OCI-LY7 (cell line): ENCODE measurements around the gene PRKN. TPM values are rescaled to one million over a fixed set of nuclear protein-coding genes. Genes with fewer than 3 reads are reported as not detected.

ENCODE experiments used
- BruUV-seq: library from RNA; stranded (reverse); fragments of 400-500 nt; replicated peaks from 2 replicates; lab custom pipeline; 2021; lab: Mats Ljungman, UMichigan
- CTCF ChIA-PET: fragments of 300-600 bp; sonication (Branson Sonifier 250); formaldehyde crosslinking; loops from one replicate; lab custom pipeline; 2022; ENCODE audit warnings: antibody characterized with exemption; ENCODE audit not compliant: unreplicated experiment; lab: Charles Lee
- POLR2A ChIA-PET: fragments of 300-600 bp; sonication (Branson Sonifier 250); formaldehyde crosslinking; loops from one replicate; lab custom pipeline; 2022; ENCODE audit warnings: antibody characterized with exemption; lab: Charles Lee
- DNase-seq: peaks from one replicate; pipeline ENCODE4 v3.0.0-alpha.2; 2015; ENCODE audit warnings: low spot score
- H2AFZ ChIP-seq: fragments of 200-600 bp; sonication (generic), shearing (Covaris generic); 2 replicates; pipeline ENCODE4 v1.6.1; 2014; ENCODE audit warnings: mild to moderate bottlenecking, antibody characterized with exemption, low read length, moderate library complexity
- H3K27ac ChIP-seq: fragments of 200-600 bp; sonication (generic); 2 replicates; pipeline ENCODE4 v1.5.1; 2014; ENCODE audit warnings: mixed run types, low read depth, mild to moderate bottlenecking, moderate library complexity, low read length, inconsistent platforms; ENCODE audit not compliant: poor library complexity, severe bottlenecking
- H3K36me3 ChIP-seq: fragments of 200-600 bp; sonication (generic); 2 replicates; pipeline ENCODE4 v1.6.1; 2014; ENCODE audit warnings: mild to moderate bottlenecking, antibody characterized with exemption, low read length, moderate library complexity, mixed read lengths; ENCODE audit not compliant: insufficient read depth
- H3K4me1 ChIP-seq: fragments of 200-600 bp; sonication (generic); 2 replicates; pipeline ENCODE4 v1.5.1; 2014; ENCODE audit warnings: mild to moderate bottlenecking, low read length; ENCODE audit not compliant: insufficient read depth, poor library complexity, severe bottlenecking
- H3K4me2 ChIP-seq: fragments of 200-600 bp; sonication (generic); 2 replicates; pipeline ENCODE4 v1.6.1; 2014; ENCODE audit warnings: mild to moderate bottlenecking, low read length
- H3K4me3 ChIP-seq: fragments of 200-600 bp; sonication (generic); 2 replicates; pipeline ENCODE4 v1.5.1; 2014; ENCODE audit warnings: mild to moderate bottlenecking, low read depth, low read length; ENCODE audit not compliant: poor library complexity, severe bottlenecking
- H3K79me2 ChIP-seq: fragments of 200-600 bp; sonication (generic); 2 replicates; pipeline ENCODE4 v1.6.1; 2016; ENCODE audit warnings: low read depth, mild to moderate bottlenecking, low read length, moderate library complexity, mixed read lengths; ENCODE audit not compliant: insufficient read depth
- H3K9me2 ChIP-seq: fragments of 200-600 bp; sonication (generic); 2 replicates; pipeline ENCODE4 v1.6.1; 2016; ENCODE audit warnings: mild to moderate bottlenecking, low read length, mixed read lengths; ENCODE audit not compliant: insufficient read depth
- H3K9me3 ChIP-seq: fragments of 200-600 bp; sonication (generic); 2 replicates; pipeline ENCODE4 v1.6.1; 2014; ENCODE audit warnings: mild to moderate bottlenecking, mixed run types, low read length, mixed read lengths
- H4K20me1 ChIP-seq: fragments of 200-600 bp; sonication (generic); 2 replicates; pipeline ENCODE4 v1.6.1; 2014; ENCODE audit warnings: mild to moderate bottlenecking, antibody characterized with exemption, low read length, moderate library complexity, mixed read lengths; ENCODE audit not compliant: insufficient read depth
- EZH2phosphoT487 ChIP-seq: fragments of 200-600 bp; sonication (generic); IDR thresholded peaks from 2 replicates; pipeline ENCODE4 v1.6.1; 2018; ENCODE audit warnings: low read depth, borderline replicate concordance, mild to moderate bottlenecking, mixed run types, antibody characterized with exemption, low read length, moderate library complexity, mixed read lengths
- intact Hi-C: fragments of 100-400 bp; cut with micrococcal nuclease; formaldehyde crosslinking; loops from one replicate; pipeline ENCODE4 v1.10.0; 2022; ENCODE audit not compliant: unreplicated experiment
- total RNA-seq, 2 experiments: library from RNA; depleted of rRNA in 1 of 2; stranded (reverse); fragments of >200 nt in 1 of 2; shearing (Covaris generic) in 1 of 2; gene quantifications; 2 replicates each; pipeline ENCODE4 v1.2.3, GENCODE V29; 2014 to 2022
- TF ChIP-seq, protein P1 (sequence below): fragments of 200-600 bp; sonication (generic); conservative IDR thresholded peaks from 2 replicates; pipeline ENCODE4 v1.5.1; 2014; ENCODE audit warnings: mild to moderate bottlenecking, antibody characterized with exemption, low read length, moderate library complexity, mixed read lengths

PRKN gene
- total RNA-seq, 2 experiments from 2014 or later = 1.3 to 2.0 TPM

DNA sequence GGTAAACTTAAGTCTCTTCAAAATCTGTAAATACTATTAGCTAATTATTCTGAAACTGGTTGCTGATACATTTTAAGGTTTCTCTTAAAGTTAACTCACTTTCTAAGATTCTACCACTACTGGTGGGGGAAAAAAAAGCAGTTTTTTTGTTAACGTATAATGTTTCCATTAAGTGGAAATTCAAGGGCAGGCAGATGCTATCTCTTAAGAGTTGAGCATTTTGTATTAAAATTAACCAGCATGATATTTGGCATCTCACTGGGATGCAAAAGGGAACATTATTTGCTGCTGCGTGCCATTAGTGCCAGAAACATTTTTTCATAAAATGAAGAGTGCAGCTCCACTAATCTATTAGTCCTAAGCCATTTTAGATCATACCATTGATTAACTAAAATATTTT is 246.2 kb downstream of the PRKN start:
- Histone ChIP-seq H3K4me2 (no peak overlapping the region), H3K4me3 (no peak overlapping the region), H4K20me1 (no peaks in the 10 kb centered on the region), H3K79me2 (no peaks in the 10 kb centered on the region), H2AFZ (no peak overlapping the region), H3K9me3 (no peaks in the 10 kb centered on the region), H3K4me1 (peaks cover 41% of the 10 kb centered on the region), H3K9me2 (no peaks in the 10 kb centered on the region), H3K36me3 (no peaks in the 10 kb centered on the region), H3K27ac (no peak overlapping the region)
- ChIA-PET POLR2A (interaction anchor here (0.6 kb wide), 1 partner anchor 725 kb away, joined by 5 read pairs; no protein-coding TSS in a partner anchor), CTCF (no interaction called here)
- no peak for TF ChIP-seq EZH2phosphoT487
- TF ChIP-seq, protein P1, sequence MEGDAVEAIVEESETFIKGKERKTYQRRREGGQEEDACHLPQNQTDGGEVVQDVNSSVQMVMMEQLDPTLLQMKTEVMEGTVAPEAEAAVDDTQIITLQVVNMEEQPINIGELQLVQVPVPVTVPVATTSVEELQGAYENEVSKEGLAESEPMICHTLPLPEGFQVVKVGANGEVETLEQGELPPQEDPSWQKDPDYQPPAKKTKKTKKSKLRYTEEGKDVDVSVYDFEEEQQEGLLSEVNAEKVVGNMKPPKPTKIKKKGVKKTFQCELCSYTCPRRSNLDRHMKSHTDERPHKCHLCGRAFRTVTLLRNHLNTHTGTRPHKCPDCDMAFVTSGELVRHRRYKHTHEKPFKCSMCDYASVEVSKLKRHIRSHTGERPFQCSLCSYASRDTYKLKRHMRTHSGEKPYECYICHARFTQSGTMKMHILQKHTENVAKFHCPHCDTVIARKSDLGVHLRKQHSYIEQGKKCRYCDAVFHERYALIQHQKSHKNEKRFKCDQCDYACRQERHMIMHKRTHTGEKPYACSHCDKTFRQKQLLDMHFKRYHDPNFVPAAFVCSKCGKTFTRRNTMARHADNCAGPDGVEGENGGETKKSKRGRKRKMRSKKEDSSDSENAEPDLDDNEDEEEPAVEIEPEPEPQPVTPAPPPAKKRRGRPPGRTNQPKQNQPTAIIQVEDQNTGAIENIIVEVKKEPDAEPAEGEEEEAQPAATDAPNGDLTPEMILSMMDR = no peak
- DNase-seq = no peak
- no TSS peak for BruUV-seq
- intact Hi-C loops = no loop called here

DNA sequence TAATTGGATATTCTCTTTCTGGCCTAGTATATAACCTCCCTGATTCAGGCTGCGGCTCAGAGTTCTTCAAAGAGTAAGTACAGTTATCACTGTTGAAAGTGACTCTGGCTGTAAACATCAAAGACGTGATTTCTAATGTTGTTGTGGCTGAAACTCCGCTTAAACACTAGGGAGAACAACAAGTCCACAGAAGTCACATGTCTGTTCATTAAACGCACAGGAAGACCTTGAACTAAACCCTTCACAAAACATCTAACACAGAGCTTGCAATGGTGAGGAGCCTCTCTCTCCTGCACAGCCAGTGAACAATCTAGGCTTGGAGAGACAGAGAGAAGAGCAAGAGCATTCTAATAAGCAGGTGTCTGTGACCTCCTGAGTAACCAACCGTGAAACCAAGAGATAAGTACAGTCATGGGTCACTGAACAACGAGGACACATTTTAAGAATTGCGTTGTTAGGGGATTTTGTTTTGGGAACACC is 249.3 kb downstream of the PRKN start:
- Histone ChIP-seq H2AFZ (peak overlapping the region; percentile 59; the same call in 1 of the 2 replicates), H3K27ac (peak overlapping the region; percentile 61), H3K36me3 (no peaks in the 10 kb centered on the region), H3K4me1 (peaks cover 28% of the 10 kb centered on the region), H4K20me1 (no peaks in the 10 kb centered on the region), H3K9me3 (no peaks in the 10 kb centered on the region), H3K4me2 (peak overlapping the region; percentile 30), H3K79me2 (no peaks in the 10 kb centered on the region), H3K9me2 (no peaks in the 10 kb centered on the region), H3K4me3 (no peak overlapping the region)
- intact Hi-C loops = no loop called here
- TF ChIP-seq, protein P1 = no peak
- TF ChIP-seq EZH2phosphoT487 = no peak
- BruUV-seq = no TSS peak
- DNase-seq = peak; percentile 72
- ChIA-PET POLR2A (interaction anchor here (0.7 kb wide), 1 partner anchor 15 kb away, joined by 3 read pairs; no protein-coding TSS in a partner anchor), CTCF (no interaction called here)

DNA sequence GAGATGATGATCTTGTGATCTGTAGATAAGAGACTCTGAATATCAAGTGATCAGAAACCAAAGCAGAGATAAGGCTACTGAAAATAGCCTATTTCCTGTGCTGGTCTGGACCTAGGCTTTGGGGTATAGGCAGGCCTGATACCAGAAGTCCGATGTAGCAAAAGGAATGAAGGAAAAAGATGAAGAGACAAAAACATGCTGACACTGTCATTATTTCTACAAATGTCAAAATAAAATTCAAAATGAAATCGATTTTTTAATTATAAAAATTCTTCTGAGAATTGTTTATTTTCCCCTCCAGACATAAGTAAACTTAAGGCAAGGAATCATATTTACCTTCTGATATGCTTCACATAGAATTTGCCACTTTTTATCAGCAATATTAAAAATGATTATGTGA is 252.8 kb downstream of the PRKN start:
- TF ChIP-seq, protein P1 = no peak
- no peak for TF ChIP-seq EZH2phosphoT487
- no peak for DNase-seq
- Histone ChIP-seq H3K9me2 (no peaks in the 10 kb centered on the region), H3K27ac (no peak overlapping the region), H3K36me3 (no peaks in the 10 kb centered on the region), H3K9me3 (no peaks in the 10 kb centered on the region), H3K79me2 (no peaks in the 10 kb centered on the region), H3K4me2 (no peak overlapping the region), H4K20me1 (no peaks in the 10 kb centered on the region), H3K4me1 (peaks cover 28% of the 10 kb centered on the region), H3K4me3 (no peak overlapping the region), H2AFZ (no peak overlapping the region)
- intact Hi-C loops = no loop called here
- no TSS peak for BruUV-seq
- ChIA-PET POLR2A (no interaction called here), CTCF (no interaction called here)
